Epithelial cell of proximal tubule (primary cell): ENCODE measurements around the gene ANKS4B. TPM values are rescaled to one million over a fixed set of nuclear protein-coding genes. Genes with fewer than 3 reads are reported as not detected.
"Not testable (repeated sequence)": the region's sequence is repeated elsewhere in the genome, so short reads cannot be mapped to it uniquely, and the experiment has no call there.

Experiments
- DNase-seq: peaks from one replicate; pipeline ENCODE4 v3.0.0-alpha.2; 2011; ENCODE audit warnings: low read depth
- H3K4me3 ChIP-seq: 2 replicates; pipeline ENCODE4 v1.5.1; 2011; ENCODE audit warnings: low read depth, mild to moderate bottlenecking, low read length
- CTCF ChIP-seq: conservative IDR thresholded peaks from 2 replicates; pipeline ENCODE4 v1.5.1; 2012; ENCODE audit warnings: low read depth, mild to moderate bottlenecking, low read length
- total RNA-seq: library from RNA; depleted of rRNA; stranded (reverse); fragments of >200 nt; gene quantifications from 2 replicates; pipeline ENCODE4 v1.2.3, GENCODE V29; 2015

Gene ANKS4B
- total RNA-seq, 1 donor from 2014 or later = not detected

- no peak for TF ChIP-seq CTCF
- no peak overlapping the region for H3K4me3 ChIP-seq
- DNase-seq = no peak
These were observed 43.5 kb upstream of the ANKS4B start for GRCh38 chr16:21190013-21190412.

GRCh38 chr16:21190599-21190998 is 42.9 kb upstream of the ANKS4B start:
- no peak for TF ChIP-seq CTCF
- no peak for DNase-seq
- no peak overlapping the region for H3K4me3 ChIP-seq

GRCh38 chr16:21192991-21193390 is 40.5 kb upstream of the ANKS4B start:
- no peak for DNase-seq
- TF ChIP-seq CTCF = no peak
- no peak overlapping the region for H3K4me3 ChIP-seq

- no peak for TF ChIP-seq CTCF
- H3K4me3 ChIP-seq = no peak overlapping the region
- peak; percentile 54 for DNase-seq
These were observed 38.7 kb upstream of the ANKS4B start for GRCh38 chr16:21194771-21195301.

- H3K4me3 ChIP-seq, DNase-seq: not testable (repeated sequence)
These were observed 38.2 kb upstream of the ANKS4B start for GRCh38 chr16:21195330-21195729.

- no peak overlapping the region for H3K4me3 ChIP-seq
- no peak for TF ChIP-seq CTCF
- no peak for DNase-seq
These were observed 36.4 kb upstream of the ANKS4B start for GRCh38 chr16:21197112-21197511.

GRCh38 chr16:21197621-21198020 is 35.9 kb upstream of the ANKS4B start:
- no peak overlapping the region for H3K4me3 ChIP-seq
- no peak for TF ChIP-seq CTCF
- DNase-seq = no peak
